ENCODE measurements around the gene KCNK6.
A peak's percentile ranks its signal among the peaks of the same experiment; 100 is the strongest.

KCNK6 gene

DNA sequence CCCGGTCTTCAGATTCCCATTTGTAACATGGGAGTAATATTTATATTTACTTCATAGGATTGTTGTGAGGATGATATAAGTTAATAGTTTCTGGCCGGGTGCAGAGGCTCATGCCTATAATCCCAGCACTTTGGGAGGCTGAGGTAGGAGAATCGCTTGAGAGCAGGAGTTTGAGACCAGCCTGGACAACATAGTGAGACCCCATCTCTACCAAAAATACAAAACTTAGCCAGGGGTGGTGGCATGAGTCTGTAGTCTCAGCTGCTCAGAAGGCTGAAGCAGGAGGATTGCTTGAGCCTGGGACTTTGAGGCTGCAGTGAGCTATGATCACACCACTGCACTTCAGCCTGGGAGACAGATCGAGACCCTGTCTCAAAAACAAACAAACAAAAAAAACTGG is 27.2 kb downstream of the KCNK6 start:
- TF ChIP-seq, protein P1, sequence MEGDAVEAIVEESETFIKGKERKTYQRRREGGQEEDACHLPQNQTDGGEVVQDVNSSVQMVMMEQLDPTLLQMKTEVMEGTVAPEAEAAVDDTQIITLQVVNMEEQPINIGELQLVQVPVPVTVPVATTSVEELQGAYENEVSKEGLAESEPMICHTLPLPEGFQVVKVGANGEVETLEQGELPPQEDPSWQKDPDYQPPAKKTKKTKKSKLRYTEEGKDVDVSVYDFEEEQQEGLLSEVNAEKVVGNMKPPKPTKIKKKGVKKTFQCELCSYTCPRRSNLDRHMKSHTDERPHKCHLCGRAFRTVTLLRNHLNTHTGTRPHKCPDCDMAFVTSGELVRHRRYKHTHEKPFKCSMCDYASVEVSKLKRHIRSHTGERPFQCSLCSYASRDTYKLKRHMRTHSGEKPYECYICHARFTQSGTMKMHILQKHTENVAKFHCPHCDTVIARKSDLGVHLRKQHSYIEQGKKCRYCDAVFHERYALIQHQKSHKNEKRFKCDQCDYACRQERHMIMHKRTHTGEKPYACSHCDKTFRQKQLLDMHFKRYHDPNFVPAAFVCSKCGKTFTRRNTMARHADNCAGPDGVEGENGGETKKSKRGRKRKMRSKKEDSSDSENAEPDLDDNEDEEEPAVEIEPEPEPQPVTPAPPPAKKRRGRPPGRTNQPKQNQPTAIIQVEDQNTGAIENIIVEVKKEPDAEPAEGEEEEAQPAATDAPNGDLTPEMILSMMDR (IDR thresholded peaks at IDR 0.05; ENCODE audit: low read depth, low read length), result no peak
- DNase-seq, result no peak
- H3K9me3 ChIP-seq, result no peaks in the 10 kb centered on the region
- no peak overlapping the region for H3K4me3 ChIP-seq (ENCODE audit: low read depth, low read length)
- no peaks in the 10 kb centered on the region for H3K27me3 ChIP-seq
- H3K4me1 ChIP-seq, result no peaks in the 10 kb centered on the region
- H3K36me3 ChIP-seq, result no peaks in the 10 kb centered on the region

DNA sequence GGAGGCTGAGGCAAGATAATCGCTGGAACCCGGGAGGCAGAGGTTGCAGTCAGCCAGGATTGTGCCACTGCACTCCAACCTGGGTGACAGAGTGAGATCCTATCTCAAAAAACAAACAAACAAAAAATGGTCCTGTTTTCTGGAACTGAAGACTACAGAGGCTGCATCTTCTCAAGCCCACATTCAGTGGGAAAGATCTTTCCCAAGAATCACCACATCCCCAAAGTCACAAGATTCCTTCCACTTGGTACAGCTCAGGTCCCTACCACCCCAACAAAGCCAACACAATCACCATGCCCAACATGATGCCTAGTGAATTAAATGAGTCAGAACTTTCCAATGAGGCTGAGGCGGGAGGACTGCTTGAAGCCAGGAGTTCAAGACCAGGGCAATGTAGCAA is 31.2 kb downstream of the KCNK6 start:
- Histone ChIP-seq H3K36me3 (no peaks in the 10 kb centered on the region), H3K4me3 (ENCODE audit: low read depth, low read length) (no peak overlapping the region), H3K9me3 (no peaks in the 10 kb centered on the region), H3K27me3 (no peaks in the 10 kb centered on the region; the same call in 1 of the 2 replicates), H3K4me1 (no peaks in the 10 kb centered on the region)
- no peak for DNase-seq
- TF ChIP-seq, protein P1 (IDR thresholded peaks at IDR 0.05; ENCODE audit: low read depth, low read length), result no peak

DNA sequence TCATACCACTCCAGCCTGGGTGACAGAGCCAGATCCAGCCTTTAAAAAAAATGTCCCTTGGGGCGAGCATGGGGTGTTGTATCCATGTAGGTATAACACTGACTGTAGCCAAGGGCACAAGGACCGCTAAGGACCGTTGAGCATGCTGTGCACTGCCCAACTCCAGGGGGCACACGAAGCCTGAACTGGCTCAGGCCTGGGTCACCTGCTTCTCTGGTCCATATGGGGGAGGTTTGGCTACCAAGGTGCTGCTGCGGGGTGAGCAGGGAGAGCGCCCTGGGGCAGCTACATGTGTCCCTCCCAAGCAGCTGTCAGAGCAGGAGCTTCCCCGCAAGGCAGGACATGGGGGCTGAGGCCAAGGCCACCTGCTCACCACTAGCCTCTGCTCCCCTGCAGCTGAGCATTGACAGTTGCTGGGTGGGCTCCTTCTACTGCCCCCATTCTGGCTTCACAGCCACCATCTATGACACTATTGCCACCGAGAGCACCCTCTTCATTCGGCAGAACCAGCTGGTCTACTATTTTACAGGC is 32.3 kb downstream of the KCNK6 start:
- Histone ChIP-seq H3K36me3 (no peaks in the 10 kb centered on the region), H3K9me3 (no peaks in the 10 kb centered on the region), H3K4me1 (no peaks in the 10 kb centered on the region), H3K4me3 (ENCODE audit: low read depth, low read length) (no peak overlapping the region), H3K27me3 (no peaks in the 10 kb centered on the region; the same call in 1 of the 2 replicates)
- TF ChIP-seq, protein P1 (IDR thresholded peaks at IDR 0.05; ENCODE audit: low read depth, low read length), result peak; percentile 6; the same call in 1 of the 2 replicates
- DNase-seq, result no peak

GRCh38 chr19:38352611-38353010 is 33.0 kb downstream of the KCNK6 start:
- Histone ChIP-seq H3K4me3 (ENCODE audit: low read depth, low read length) (no peak overlapping the region), H3K36me3 (no peaks in the 10 kb centered on the region), H3K4me1 (no peaks in the 10 kb centered on the region), H3K27me3 (peaks cover 2% of the 10 kb centered on the region; the same call in 1 of the 2 replicates), H3K9me3 (no peaks in the 10 kb centered on the region)
- TF ChIP-seq, protein P1 (IDR thresholded peaks at IDR 0.05; ENCODE audit: low read depth, low read length), result no peak
- DNase-seq, result no peak

DNA sequence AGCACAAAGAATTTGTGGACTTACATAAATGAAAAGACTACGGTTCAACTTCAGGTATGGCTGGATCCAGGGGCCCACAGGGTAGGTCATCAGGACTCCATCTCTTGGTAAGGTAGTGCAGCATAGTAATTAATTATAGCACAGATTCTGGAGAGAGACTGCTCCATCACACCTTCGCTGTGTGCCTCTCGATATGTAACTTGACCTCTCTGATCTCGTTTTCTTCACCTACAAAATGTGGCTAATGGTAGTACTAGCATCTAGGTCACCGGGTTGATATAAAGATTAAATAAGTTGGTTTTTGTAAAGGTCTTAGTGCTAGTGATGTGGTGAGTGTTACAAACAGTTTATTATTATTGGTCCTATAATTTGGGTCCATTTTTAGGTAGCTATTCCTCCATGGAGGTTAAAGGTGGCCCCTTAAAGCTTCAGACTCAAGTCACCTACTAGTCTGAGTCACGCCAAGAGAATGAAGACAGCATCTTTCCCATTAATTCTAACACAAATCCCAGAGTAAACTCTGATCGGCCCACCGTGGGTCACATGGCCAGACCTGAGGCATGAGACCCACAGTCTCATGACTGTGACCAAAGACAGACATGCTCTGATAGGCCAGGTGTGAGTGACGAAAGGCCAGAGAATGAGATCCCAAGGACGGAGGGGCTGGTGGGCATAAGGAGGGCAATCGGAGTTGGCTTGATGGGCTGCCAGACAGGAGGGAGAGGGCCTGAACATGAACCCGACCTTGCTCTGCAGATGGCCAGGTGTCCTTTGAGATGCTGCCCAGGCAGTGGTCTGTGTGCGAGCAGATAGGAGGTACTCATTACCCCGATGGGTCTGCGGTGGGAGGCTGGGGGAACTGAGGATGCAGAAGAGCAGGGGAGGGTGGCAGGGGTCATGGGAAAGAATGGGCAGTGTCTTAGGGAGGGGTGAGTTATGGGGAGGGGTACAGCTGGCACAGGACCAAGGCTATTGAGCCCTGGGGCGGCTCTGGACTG is 36.4 kb downstream of the KCNK6 start:
- no peaks in the 10 kb centered on the region for H3K9me3 ChIP-seq
- H3K36me3 ChIP-seq, result no peaks in the 10 kb centered on the region
- peaks cover 33% of the 10 kb centered on the region for H3K27me3 ChIP-seq
- H3K4me1 ChIP-seq, result no peaks in the 10 kb centered on the region
- no peak for DNase-seq
- no peak overlapping the region for H3K4me3 ChIP-seq (ENCODE audit: low read depth, low read length)
- TF ChIP-seq, protein P1 (IDR thresholded peaks at IDR 0.05; ENCODE audit: low read depth, low read length), result no peak

- no peaks in the 10 kb centered on the region for H3K9me3 ChIP-seq
- no peaks in the 10 kb centered on the region for H3K36me3 ChIP-seq
- no peak overlapping the region for H3K4me3 ChIP-seq (ENCODE audit: low read depth, low read length)
- H3K4me1 ChIP-seq, result no peaks in the 10 kb centered on the region
- TF ChIP-seq, protein P1 (IDR thresholded peaks at IDR 0.05; ENCODE audit: low read depth, low read length), result no peak
- no peak for DNase-seq
- peaks cover 39% of the 10 kb centered on the region for H3K27me3 ChIP-seq
These were observed 38.4 kb downstream of the KCNK6 start for GRCh38 chr19:38358071-38358470.
